ENCODE results near the gene SGCB. TPM values are rescaled to one million over a fixed set of nuclear protein-coding genes. Genes with fewer than 3 reads are reported as not detected.

The SGCB gene
- total and polyA plus RNA-seq, 3 donors from 2014 or later: 32.8 to 52.2 (median 35.7) TPM

DNA sequence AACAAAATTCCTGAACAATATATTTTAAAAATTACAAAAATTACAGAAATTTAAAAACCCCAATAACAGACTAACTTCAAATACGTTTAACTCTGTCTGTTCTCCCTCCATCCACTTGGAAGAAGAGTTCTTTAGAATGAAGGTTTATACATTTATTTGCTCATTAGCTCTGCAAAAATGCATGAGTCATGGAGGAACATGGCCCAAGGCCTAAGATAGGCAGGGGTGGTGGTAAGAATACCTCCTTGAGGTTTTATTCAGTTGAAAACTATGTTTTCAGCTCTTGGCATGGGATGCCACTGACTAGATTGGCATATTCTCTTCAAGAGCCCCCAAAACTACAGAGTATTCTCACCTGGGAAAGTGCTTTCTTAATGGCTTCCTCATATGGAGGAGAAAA, 9.1 kb downstream of the SGCB start:
- H3K27ac ChIP-seq: no peak overlapping the region
- H3K9me3 ChIP-seq: no peaks in the 10 kb centered on the region
- H3K4me3 ChIP-seq: no peak overlapping the region
- intact Hi-C loops (cut with DNase I; ENCODE audit: low total_unique reads): no loop called here
- H3K36me3 ChIP-seq (ENCODE audit: low read depth, missing control alignments): no peaks in the 10 kb centered on the region
- 93% methylated on average over 1 of the region's 1 CpG for WGBS, 2 donors
- no peak for TF ChIP-seq POLR2A (IDR thresholded peaks at IDR 0.05)
- TF ChIP-seq CTCF (IDR thresholded peaks at IDR 0.05): no peak
- no peak for DNase-seq
- peaks cover 6% of the 10 kb centered on the region for H3K4me1 ChIP-seq
- H3K27me3 ChIP-seq: no peaks in the 10 kb centered on the region

DNA sequence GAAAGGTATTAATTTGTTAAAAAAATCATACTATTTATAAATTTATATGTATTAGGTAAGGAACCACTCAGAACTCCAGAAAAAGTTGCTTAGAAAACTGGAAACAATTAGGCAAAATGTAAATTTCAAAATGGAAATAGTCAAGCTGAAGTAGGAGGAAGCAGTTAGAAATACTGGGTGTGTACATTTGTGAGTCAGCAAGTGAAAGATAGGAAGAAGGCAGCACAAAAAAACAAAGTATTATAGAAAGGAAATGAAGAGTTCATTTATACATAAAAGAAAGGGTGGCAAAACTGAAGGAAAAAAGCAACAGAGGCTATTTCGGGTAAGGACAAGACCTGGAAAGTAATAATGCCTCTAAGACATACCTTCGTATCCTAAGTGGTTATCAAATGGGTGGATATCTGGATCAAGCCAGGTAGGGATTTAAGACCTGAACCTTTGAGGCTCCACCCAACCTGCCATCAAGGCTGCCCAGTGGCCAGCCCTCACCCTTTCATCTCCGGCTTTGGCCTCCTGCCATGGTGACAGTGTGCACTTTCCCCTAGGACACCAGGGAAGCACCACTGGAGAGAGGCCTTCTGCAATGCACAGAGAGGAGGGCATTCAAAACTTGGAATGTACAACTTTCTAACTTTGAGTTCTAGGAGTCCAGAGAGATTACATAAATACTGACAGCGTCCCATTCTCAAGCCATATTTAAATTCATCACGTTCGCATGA, 18.0 kb downstream of the SGCB start, which contains the start of gene LRRC66:
Gene LRRC66 (minus strand): TSS at position 428 of the 722 bp plus-strand sequence. CDS start 2,750 bp downstream, outside the sequence.
- 88 to 89% methylated on average over 6 of the region's 6 CpGs for WGBS, 2 donors
- H3K36me3 ChIP-seq (ENCODE audit: low read depth, missing control alignments): no peaks in the 10 kb centered on the region
- no peak within 1 kb of the TSS for H3K27ac ChIP-seq
- intact Hi-C loops (cut with DNase I; ENCODE audit: low total_unique reads): no loop called here
- H3K27me3 ChIP-seq: no peaks in the 10 kb centered on the region
- H3K4me3 ChIP-seq: no peak within 1 kb of the TSS
- H3K4me1 ChIP-seq: peaks cover 5% of the 10 kb centered on the region
- TF ChIP-seq CTCF (IDR thresholded peaks at IDR 0.05) (no peak), POLR2A (IDR thresholded peaks at IDR 0.05) (no peak)
- no peaks in the 10 kb centered on the region for H3K9me3 ChIP-seq
- DNase-seq: no peak

DNA sequence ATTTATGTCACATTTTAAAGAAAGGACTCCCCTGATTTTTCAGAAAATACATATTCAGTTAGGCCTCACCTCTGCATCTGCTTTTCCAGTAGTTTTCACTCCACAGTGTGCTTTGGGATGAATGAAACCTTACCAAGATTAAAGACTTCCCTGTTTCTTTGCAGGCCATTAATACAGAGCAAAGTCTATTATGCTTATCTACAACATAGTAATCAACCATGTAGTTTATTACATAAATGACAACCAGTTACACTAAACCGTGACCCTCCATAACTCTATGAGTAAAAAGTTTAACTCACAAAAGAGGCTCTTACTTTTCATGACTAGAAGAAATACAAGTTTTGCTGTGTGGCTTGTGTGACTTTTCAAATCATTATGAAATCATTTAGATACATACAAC, 20.3 kb downstream of the SGCB start:
- WGBS, 2 donors: 0 to 76% methylated on average over 1 of the region's 1 CpG
- Histone ChIP-seq H3K4me3 (no peak overlapping the region), H3K27me3 (no peaks in the 10 kb centered on the region), H3K4me1 (peaks cover 5% of the 10 kb centered on the region), H3K9me3 (no peaks in the 10 kb centered on the region), H3K36me3 (ENCODE audit: low read depth, missing control alignments) (no peaks in the 10 kb centered on the region), H3K27ac (no peak overlapping the region)
- intact Hi-C loops (cut with DNase I; ENCODE audit: low total_unique reads): no loop called here
- TF ChIP-seq CTCF (IDR thresholded peaks at IDR 0.05): no peak
- DNase-seq: no peak

DNA sequence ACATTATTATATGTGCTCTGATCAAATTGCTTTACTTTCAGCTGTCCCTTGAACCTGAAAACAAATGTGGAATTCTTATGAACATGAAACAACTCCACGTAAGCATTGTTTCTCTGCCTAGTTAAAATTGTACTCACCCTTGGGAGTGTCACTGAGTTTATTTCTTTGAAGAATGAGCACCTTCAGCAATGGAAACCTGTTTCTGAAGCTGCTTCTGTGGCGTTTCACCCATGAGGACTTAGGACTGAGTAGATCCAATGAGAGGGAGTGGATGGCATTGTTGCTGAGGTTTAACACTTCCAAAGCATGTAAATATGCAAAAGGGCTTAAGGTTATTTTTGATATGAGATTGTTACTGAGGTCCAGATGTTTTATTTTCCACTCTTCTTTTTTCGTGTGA, 21.1 kb downstream of the SGCB start:
- no peak for DNase-seq
- WGBS, 2 donors: 78 to 86% methylated on average over 3 of the region's 3 CpGs
- no peaks in the 10 kb centered on the region for H3K36me3 ChIP-seq (ENCODE audit: low read depth, missing control alignments)
- H3K4me3 ChIP-seq: no peak overlapping the region
- peaks cover 5% of the 10 kb centered on the region for H3K4me1 ChIP-seq
- intact Hi-C loops (cut with DNase I; ENCODE audit: low total_unique reads): no loop called here
- H3K27me3 ChIP-seq: no peaks in the 10 kb centered on the region
- H3K9me3 ChIP-seq: no peaks in the 10 kb centered on the region
- H3K27ac ChIP-seq: no peak overlapping the region
- TF ChIP-seq CTCF (IDR thresholded peaks at IDR 0.05) (no peak), POLR2A (IDR thresholded peaks at IDR 0.05) (no peak)

GRCh38 chr4:52015366-52015765, 22.7 kb downstream of the SGCB start:
- no peak for DNase-seq
- intact Hi-C loops (cut with DNase I; ENCODE audit: low total_unique reads): no loop called here
- Histone ChIP-seq H3K4me1 (peaks cover 5% of the 10 kb centered on the region), H3K9me3 (no peaks in the 10 kb centered on the region), H3K27me3 (no peaks in the 10 kb centered on the region), H3K4me3 (no peak overlapping the region), H3K36me3 (ENCODE audit: low read depth, missing control alignments) (no peaks in the 10 kb centered on the region), H3K27ac (no peak overlapping the region)
- TF ChIP-seq CTCF (IDR thresholded peaks at IDR 0.05) (no peak), POLR2A (IDR thresholded peaks at IDR 0.05) (no peak)
- 86 to 87% methylated on average over 7 of the region's 7 CpGs for WGBS, 2 donors

Data from testis (tissue), 3 donors.